GM15510 (cell line): ENCODE results near the gene TPCN1.

ENCODE experiments used
- POLR2A ChIP-seq: IDR thresholded peaks from 3 replicates; pipeline ENCODE4 v1.6.1; 2011; ENCODE audit warnings: borderline replicate concordance; ENCODE audit not compliant: insufficient read length; ENCODE audit errors: extremely low read depth

The TPCN1 gene

GRCh38 chr12:113330505-113330904, 109.2 kb downstream of the TPCN1 start:
- TF ChIP-seq POLR2A, result no peak

- TF ChIP-seq POLR2A, result no peak
These were observed 111.6 kb downstream of the TPCN1 start for GRCh38 chr12:113332688-113333417.

GRCh38 chr12:113333418-113333750, 112.1 kb downstream of the TPCN1 start:
- no peak for TF ChIP-seq POLR2A

GRCh38 chr12:113333877-113334785, 112.9 kb downstream of the TPCN1 start:
- TF ChIP-seq POLR2A, result no peak

- TF ChIP-seq POLR2A, result peak; percentile 86
These were observed 113.7 kb downstream of the TPCN1 start, which contains the start of gene SLC8B1 for GRCh38 chr12:113334786-113335539. Gene SLC8B1 (minus strand): TSS chr12:113335109. CDS start chr12:113332878, 2,231 bp downstream.

- TF ChIP-seq POLR2A, result no peak
These were observed 118.3 kb downstream of the TPCN1 start for GRCh38 chr12:113339540-113339939.

GRCh38 chr12:113340061-113340460, 118.8 kb downstream of the TPCN1 start:
- TF ChIP-seq POLR2A, result no peak

GRCh38 chr12:113341535-113341934, 120.3 kb downstream of the TPCN1 start:
- no peak for TF ChIP-seq POLR2A

GRCh38 chr12:113345318-113345717, 124.1 kb downstream of the TPCN1 start:
- no peak for TF ChIP-seq POLR2A

GRCh38 chr12:113346353-113346752, 125.1 kb downstream of the TPCN1 start:
- TF ChIP-seq POLR2A, result no peak

- TF ChIP-seq POLR2A, result no peak
These were observed 125.8 kb downstream of the TPCN1 start for GRCh38 chr12:113347107-113347506.

- no peak for TF ChIP-seq POLR2A
These were observed 126.6 kb downstream of the TPCN1 start for GRCh38 chr12:113347892-113348291.
